ENCODE measurements around the gene PAX2.

Gene PAX2

GRCh38 chr10:100847440-100847839 lies 102.1 kb downstream of the PAX2 start:
- no peak for DNase-seq (ENCODE audit: low read depth, low spot score)

GRCh38 chr10:100848770-100849169 lies 103.4 kb downstream of the PAX2 start:
- DNase-seq (ENCODE audit: low read depth, low spot score): no peak

GRCh38 chr10:100858261-100858660 lies 112.9 kb downstream of the PAX2 start:
- no peak for DNase-seq (ENCODE audit: low read depth, low spot score)

- DNase-seq (ENCODE audit: low read depth, low spot score): no peak
Observed at GRCh38 chr10:100858747-100859483, 113.5 kb downstream of the PAX2 start.

GRCh38 chr10:100859484-100859763 lies 114.0 kb downstream of the PAX2 start:
- DNase-seq (ENCODE audit: low read depth, low spot score): no peak

GRCh38 chr10:100863433-100863832 lies 118.1 kb downstream of the PAX2 start:
- DNase-seq (ENCODE audit: low read depth, low spot score): no peak

GRCh38 chr10:100864036-100864885 lies 118.9 kb downstream of the PAX2 start:
- no peak for DNase-seq (ENCODE audit: low read depth, low spot score)

GRCh38 chr10:100864978-100865377 lies 119.6 kb downstream of the PAX2 start:
- no peak for DNase-seq (ENCODE audit: low read depth, low spot score)

- DNase-seq (ENCODE audit: low read depth, low spot score): no peak
Observed at GRCh38 chr10:100866010-100866409, 120.6 kb downstream of the PAX2 start.

- DNase-seq (ENCODE audit: low read depth, low spot score): no peak
Observed at GRCh38 chr10:100866575-100867098, 121.3 kb downstream of the PAX2 start.

- no peak for DNase-seq (ENCODE audit: low read depth, low spot score)
Observed at GRCh38 chr10:100867261-100867963, 122.0 kb downstream of the PAX2 start.

- DNase-seq (ENCODE audit: low read depth, low spot score): no peak
Observed at GRCh38 chr10:100868382-100868781, 123.0 kb downstream of the PAX2 start.

- no peak for DNase-seq (ENCODE audit: low read depth, low spot score)
Observed at GRCh38 chr10:100869399-100869798, 124.0 kb downstream of the PAX2 start.

GRCh38 chr10:100872034-100872791 lies 126.8 kb downstream of the PAX2 start:
- DNase-seq (ENCODE audit: low read depth, low spot score): no peak

GRCh38 chr10:100873146-100873826 lies 127.9 kb downstream of the PAX2 start:
- no peak for DNase-seq (ENCODE audit: low read depth, low spot score)

- DNase-seq (ENCODE audit: low read depth, low spot score): no peak
Observed at GRCh38 chr10:100873827-100874326, 128.5 kb downstream of the PAX2 start.

- no peak for DNase-seq (ENCODE audit: low read depth, low spot score)
Observed at GRCh38 chr10:100874702-100875483, 129.5 kb downstream of the PAX2 start.

- DNase-seq (ENCODE audit: low read depth, low spot score): no peak
Observed at GRCh38 chr10:100875484-100876166, 130.2 kb downstream of the PAX2 start.
